ENCODE measurements around the gene PER1. TPM values are rescaled to one million over a fixed set of nuclear protein-coding genes. Genes with fewer than 3 reads are reported as not detected.
A peak's percentile ranks its signal among the peaks of the same experiment; 100 is the strongest.

Gene PER1
- total RNA-seq, 2 experiments from 2014 or later = 46.5 to 55.9 TPM

GRCh38 chr17:8166731-8167130 lies 14.5 kb upstream of the PER1 start:
- POLR2A ChIA-PET = no interaction called here
- no peak for DNase-seq
- intact Hi-C loops (cut with DNase I, micrococcal nuclease) = no loop called here
- Mint-ChIP-seq H3K27me3 (no peaks in the 10 kb centered on the region), H3K4me1 (peaks cover 23% of the 10 kb centered on the region), H3K4me3 (no peak overlapping the region), H3K9me3 (ENCODE audit: low read depth) (no peaks in the 10 kb centered on the region), H3K36me3 (ENCODE audit: low read depth) (peaks cover 3% of the 10 kb centered on the region), H3K27ac (no peak overlapping the region)
- CTCF ChIA-PET = interaction anchor here (1.5 to 1.9 kb wide), 2 partner anchors 8 to 93 kb away, joined by 5 to 7 read pairs; no protein-coding TSS in a partner anchor
- no peak for ATAC-seq

GRCh38 chr17:8164815-8165131 lies 12.6 kb upstream of the PER1 start:
- ChIA-PET CTCF (interaction anchor here (0.9 to 1.8 kb wide), 3 partner anchors 9 to 212 kb away, joined by 3 to 11 read pairs (median 4); partner anchors contain the start of gene KRABD2), POLR2A (interaction anchor here (0.7 to 2.5 kb wide), 4 partner anchors 8 to 83 kb away, joined by 3 to 99 read pairs (median 4); partner anchors contain the start of gene CTC1)
- DNase-seq = no peak
- Mint-ChIP-seq H3K9me3 (ENCODE audit: low read depth) (no peaks in the 10 kb centered on the region), H3K36me3 (ENCODE audit: low read depth) (peaks cover 21% of the 10 kb centered on the region), H3K4me3 (peak overlapping the region; percentile 85), H3K27me3 (no peaks in the 10 kb centered on the region), H3K27ac (peak overlapping the region; percentile 96), H3K4me1 (peaks cover 43% of the 10 kb centered on the region)
- intact Hi-C loops (cut with DNase I, micrococcal nuclease) = loop anchor here (1.0 kb wide), 1 partner anchor 9 kb away; no protein-coding TSS in a partner anchor
- peak; percentile 9 for ATAC-seq

DNA sequence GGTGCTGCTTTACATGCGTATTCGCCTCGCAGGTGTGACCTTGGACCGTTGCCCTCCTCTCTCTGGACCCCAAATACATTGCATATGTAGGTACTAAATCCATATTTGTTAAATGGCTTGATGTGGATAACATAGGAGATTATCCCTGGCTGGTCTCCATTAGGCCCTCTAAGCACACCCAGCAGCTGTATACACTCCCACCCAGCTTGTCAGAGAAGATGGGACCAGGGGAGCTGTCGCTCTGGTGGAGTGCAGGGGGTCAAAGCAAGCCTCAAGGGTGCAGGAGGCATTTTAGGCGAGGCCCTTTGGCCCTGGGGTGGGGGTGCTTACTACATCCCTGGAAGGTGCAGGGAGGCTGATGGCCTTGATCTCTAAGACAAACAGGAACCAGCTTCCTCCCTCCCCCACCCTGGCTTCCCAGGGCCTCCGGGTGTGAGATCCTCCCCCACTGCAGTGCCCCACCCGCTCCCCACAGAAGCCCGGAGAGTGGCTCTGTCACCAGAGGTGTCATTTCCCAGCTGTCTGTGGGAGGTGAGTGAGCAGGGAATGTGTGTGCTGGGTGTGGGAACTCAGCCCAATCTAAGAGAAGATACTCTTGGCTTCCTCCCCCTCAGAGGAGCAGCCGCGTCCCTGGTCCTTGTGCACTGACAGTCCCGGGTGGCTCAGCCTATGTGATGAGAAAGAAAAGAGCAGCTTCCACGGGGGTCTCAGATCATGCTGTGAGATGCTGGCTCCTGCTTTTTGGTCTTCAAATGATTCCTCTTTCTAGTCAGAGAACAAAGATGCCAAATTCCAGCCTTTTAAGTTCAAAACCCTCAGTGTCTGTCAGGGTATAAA lies 12.0 kb upstream of the PER1 start:
- CTCF ChIA-PET = interaction anchor here (0.5 to 1.8 kb wide), 5 partner anchors 9 to 477 kb away, joined by 3 to 11 read pairs (median 4); partner anchors contain the start of genes KRABD2 and TP53
- Mint-ChIP-seq H3K4me3 (peak overlapping the region; percentile 85), H3K27me3 (no peaks in the 10 kb centered on the region), H3K27ac (peak overlapping the region; percentile 96), H3K36me3 (ENCODE audit: low read depth) (peaks cover 26% of the 10 kb centered on the region), H3K9me3 (ENCODE audit: low read depth) (no peaks in the 10 kb centered on the region), H3K4me1 (peaks cover 49% of the 10 kb centered on the region)
- intact Hi-C loops (cut with DNase I, micrococcal nuclease) = loop anchor here (1.0 kb wide), 1 partner anchor 9 kb away; no protein-coding TSS in a partner anchor
- POLR2A ChIA-PET = interaction anchor here (0.7 to 2.5 kb wide), 5 partner anchors 9 to 1313 kb away, joined by 3 to 99 read pairs (median 5); partner anchors contain the start of gene CTC1
- ATAC-seq (peak; percentile 73), DNase-seq (peak; percentile 91)

- Mint-ChIP-seq H3K4me1 (peaks cover 56% of the 10 kb centered on the region), H3K9me3 (ENCODE audit: low read depth) (no peaks in the 10 kb centered on the region), H3K4me3 (peak overlapping the region; percentile 85), H3K36me3 (ENCODE audit: low read depth) (peaks cover 29% of the 10 kb centered on the region), H3K27ac (peak overlapping the region; percentile 96), H3K27me3 (no peaks in the 10 kb centered on the region)
- intact Hi-C loops (cut with DNase I, micrococcal nuclease) = loop anchor here in 1 of 2 experiments (1.0 kb wide), 1 partner anchor 43 kb away; no protein-coding TSS in a partner anchor
- ChIA-PET POLR2A (interaction anchor here (0.7 to 2.5 kb wide), 3 partner anchors 9 to 1314 kb away, joined by 5 to 99 read pairs (median 14); no protein-coding TSS in a partner anchor), CTCF (interaction anchor here (0.5 to 1.8 kb wide), 4 partner anchors 10 to 476 kb away, joined by 4 to 11 read pairs (median 6); partner anchors contain the start of genes KRABD2 and TP53)
- peak; percentile 6 for ATAC-seq
- DNase-seq = peak; percentile 55
Observed at GRCh38 chr17:8162997-8163977, 11.1 kb upstream of the PER1 start.

DNA sequence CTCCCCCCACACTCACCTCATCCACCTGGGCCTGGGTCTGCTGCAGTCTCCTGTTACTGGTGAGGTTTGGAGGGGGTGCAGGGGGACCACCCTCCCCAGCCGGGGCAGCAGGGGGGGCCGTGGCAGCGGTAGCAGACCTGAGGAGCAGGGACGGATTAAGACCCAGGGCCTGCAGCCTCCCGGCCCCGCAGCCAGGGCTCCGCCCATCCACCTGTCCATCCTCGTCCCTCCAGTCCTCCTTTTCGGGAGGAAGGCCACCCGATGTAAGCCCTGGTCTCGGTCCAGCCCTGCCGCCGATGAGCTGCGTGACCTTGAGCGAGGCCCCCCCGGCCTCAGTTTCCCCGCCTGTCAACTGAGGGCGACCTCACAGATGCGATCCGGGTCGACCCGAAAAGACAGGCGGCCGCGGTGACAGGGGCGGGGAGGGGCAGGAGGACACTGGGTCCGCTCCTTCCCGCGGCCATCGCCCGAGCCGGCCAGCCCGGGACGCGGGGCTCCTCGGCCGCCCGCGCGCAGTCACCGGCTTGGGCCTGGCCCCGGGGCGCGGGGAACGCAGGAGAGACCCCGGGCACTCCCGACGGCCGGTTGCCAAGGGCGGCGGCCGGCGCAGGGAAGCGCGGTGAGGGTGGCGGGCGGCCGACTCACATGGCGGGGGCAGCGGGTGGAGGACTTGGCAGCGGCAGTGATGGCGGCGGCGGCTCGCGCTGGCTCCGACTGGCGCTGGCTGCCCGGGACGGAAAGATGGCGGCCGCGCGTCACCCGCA lies 10.2 kb upstream of the PER1 start, which contains the start of gene VAMP2:
TSS of gene VAMP2 (minus strand) at position 716 of the 764 bp plus-strand sequence. CDS start at position 647, 69 bp downstream.
- CTCF ChIA-PET = interaction anchor here (1.8 to 1.9 kb wide), 2 partner anchors 11 to 38 kb away, joined by 4 read pairs; partner anchors contain the start of gene HES7
- H3K4me1 Mint-ChIP-seq = peaks cover 57% of the 10 kb centered on the region
- intact Hi-C loops (cut with DNase I, micrococcal nuclease) = loop anchor here in 1 of 2 experiments (1.0 kb wide), 1 partner anchor 42 kb away; no protein-coding TSS in a partner anchor

DNA sequence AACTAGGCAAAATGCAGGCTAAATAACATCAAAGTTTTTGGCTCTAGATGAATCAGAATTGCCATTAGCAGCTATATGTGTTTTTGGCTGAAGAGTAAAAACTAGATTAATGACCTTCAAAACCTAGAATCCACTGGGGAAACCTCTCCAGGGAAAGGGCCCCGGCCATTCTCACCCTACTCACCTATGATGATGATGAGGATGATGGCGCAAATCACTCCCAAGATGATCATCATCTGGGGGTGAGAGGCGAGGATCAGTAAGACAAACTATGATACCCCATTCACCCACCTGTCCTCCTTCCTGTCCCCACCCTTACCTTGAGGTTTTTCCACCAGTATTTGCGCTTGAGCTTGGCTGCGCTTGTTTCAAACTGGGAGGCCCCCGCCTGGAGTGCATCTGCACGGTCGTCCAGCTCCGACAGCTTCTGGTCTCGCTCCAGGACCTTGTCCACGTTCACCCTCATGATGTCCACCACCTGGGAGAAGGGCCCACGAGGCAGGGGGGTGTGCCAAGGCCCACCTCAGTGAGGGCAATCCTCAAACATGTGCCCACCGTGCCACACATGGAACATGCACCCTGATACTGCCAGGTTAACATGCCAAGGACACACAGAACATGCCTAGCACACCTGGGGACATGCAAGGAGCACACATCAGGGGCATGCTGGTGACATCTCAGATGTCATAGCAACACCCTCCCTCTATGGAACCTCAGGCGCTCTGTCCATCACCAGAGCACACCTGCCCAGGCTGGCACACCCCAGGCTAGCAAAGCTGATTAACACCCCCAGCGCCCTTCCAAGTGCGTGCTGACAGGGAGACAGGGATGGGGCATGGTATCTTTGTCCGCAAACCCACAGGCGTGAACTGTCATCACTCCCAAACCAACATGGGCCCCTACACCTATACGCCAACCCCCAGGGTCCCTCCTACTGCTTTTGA lies 9.4 kb upstream of the PER1 start:
- Mint-ChIP-seq H3K27me3 (no peaks in the 10 kb centered on the region), H3K4me1 (peaks cover 57% of the 10 kb centered on the region), H3K27ac (peak overlapping the region; percentile 93), H3K9me3 (ENCODE audit: low read depth) (no peaks in the 10 kb centered on the region), H3K4me3 (peak overlapping the region; percentile 85), H3K36me3 (ENCODE audit: low read depth) (peaks cover 33% of the 10 kb centered on the region)
- POLR2A ChIA-PET = interaction anchor here (0.9 to 2.7 kb wide), 3 partner anchors 12 to 29 kb away, joined by 3 to 23 read pairs (median 4); partner anchors contain the start of gene BORCS6
- intact Hi-C loops (cut with DNase I, micrococcal nuclease) = loop anchor here in 1 of 2 experiments (1.0 kb wide), 1 partner anchor 41 kb away; no protein-coding TSS in a partner anchor
- ATAC-seq (no peak), DNase-seq (peak; percentile 35)
- CTCF ChIA-PET = interaction anchor here (0.6 to 1.9 kb wide), 9 partner anchors 10 to 88 kb away, joined by 3 to 8 read pairs (median 3); partner anchors contain the start of gene HES7

More for the DNA sequence above, 10.2 kb upstream of the PER1 start, which contains the start of gene VAMP2:
- peak; percentile 47 for ATAC-seq
- Mint-ChIP-seq H3K36me3 (ENCODE audit: low read depth) (peaks cover 33% of the 10 kb centered on the region), H3K27ac (peak within 1 kb of the TSS; percentile 96), H3K27me3 (no peaks in the 10 kb centered on the region), H3K9me3 (ENCODE audit: low read depth) (no peaks in the 10 kb centered on the region), H3K4me3 (peak within 1 kb of the TSS; percentile 85)
- DNase-seq = peak; percentile 92
- POLR2A ChIA-PET = interaction anchor here (2.5 to 2.7 kb wide), 2 partner anchors 10 to 11 kb away, joined by 23 to 99 read pairs; no protein-coding TSS in a partner anchor

DNA sequence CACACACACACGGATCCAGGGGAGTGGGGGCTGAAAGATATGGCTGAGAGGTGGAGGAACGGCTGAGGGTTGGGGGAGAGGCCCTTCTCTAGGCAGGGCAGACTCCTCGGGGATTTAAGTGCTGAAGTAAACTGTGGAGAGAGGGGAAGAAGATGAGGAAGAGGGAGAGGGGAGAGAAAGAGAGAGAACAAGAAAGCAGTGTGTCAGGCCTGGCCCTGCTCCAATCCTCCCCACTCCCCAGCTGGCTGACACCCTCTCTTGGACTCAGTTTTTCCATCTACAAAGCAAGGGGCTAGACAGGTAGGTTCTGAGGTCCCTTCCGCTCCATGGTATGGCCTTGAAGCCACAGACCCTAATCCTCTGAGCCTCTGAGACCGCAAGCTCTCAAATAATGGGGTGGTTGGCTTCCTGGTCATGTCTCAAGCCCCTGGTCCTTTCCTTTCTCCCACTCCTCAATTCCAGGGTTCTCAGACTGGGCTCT lies 8.6 kb upstream of the PER1 start:
- intact Hi-C loops (cut with DNase I, micrococcal nuclease) = no loop called here
- peaks cover 57% of the 10 kb centered on the region for H3K4me1 Mint-ChIP-seq
- no peaks in the 10 kb centered on the region for H3K27me3 Mint-ChIP-seq
- ChIA-PET CTCF (interaction anchor here (0.5 to 1.9 kb wide), 12 partner anchors 10 to 87 kb away, joined by 3 to 8 read pairs (median 4); partner anchors contain the start of gene HES7), POLR2A (interaction anchor here (0.9 to 2.7 kb wide), 3 partner anchors 12 to 29 kb away, joined by 3 to 23 read pairs (median 4); partner anchors contain the start of gene BORCS6)
- peaks cover 33% of the 10 kb centered on the region for H3K36me3 Mint-ChIP-seq (ENCODE audit: low read depth)
- no peaks in the 10 kb centered on the region for H3K9me3 Mint-ChIP-seq (ENCODE audit: low read depth)
- DNase-seq (peak; percentile 63), ATAC-seq (no peak)
- H3K27ac Mint-ChIP-seq = peak overlapping the region; percentile 93
- peak overlapping the region; percentile 85 for H3K4me3 Mint-ChIP-seq

DNA sequence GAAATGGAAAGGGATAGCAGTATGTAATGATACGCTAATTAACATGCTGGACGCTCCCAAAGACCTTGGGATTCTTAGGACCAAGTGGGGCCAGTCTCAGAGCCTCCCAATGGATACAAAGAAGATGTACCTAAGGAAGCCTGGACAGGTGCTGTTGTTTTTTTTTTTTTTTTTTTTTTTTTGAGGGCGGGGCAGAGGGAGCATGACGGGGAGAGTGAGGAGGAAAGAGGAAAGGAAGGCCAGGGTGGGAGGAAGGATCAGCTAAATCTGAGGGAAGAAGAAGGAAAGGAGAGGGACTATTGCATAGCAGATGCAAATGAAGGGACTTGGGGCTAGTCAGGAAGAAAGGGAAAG lies 8.0 kb upstream of the PER1 start:
- no peak for ATAC-seq
- Mint-ChIP-seq H3K4me3 (peak overlapping the region; percentile 85), H3K9me3 (ENCODE audit: low read depth) (no peaks in the 10 kb centered on the region), H3K27ac (peak overlapping the region; percentile 93), H3K27me3 (no peaks in the 10 kb centered on the region), H3K4me1 (peaks cover 57% of the 10 kb centered on the region), H3K36me3 (ENCODE audit: low read depth) (peaks cover 33% of the 10 kb centered on the region)
- intact Hi-C loops (cut with DNase I, micrococcal nuclease) = no loop called here
- POLR2A ChIA-PET = interaction anchor here (2.7 kb wide), 1 partner anchor 13 kb away, joined by 23 read pairs; no protein-coding TSS in a partner anchor
- CTCF ChIA-PET = interaction anchor here (0.5 to 1.4 kb wide), 4 partner anchors 19 to 170 kb away, joined by 3 to 8 read pairs (median 3); no protein-coding TSS in a partner anchor
- no peak for DNase-seq

Data from activated CD4-positive, alpha-beta T cell treated with anti-CD3 and anti-CD28 coated beads for 36 hours (primary cell).